ENCODE data around the gene ZNF264.

DNA sequence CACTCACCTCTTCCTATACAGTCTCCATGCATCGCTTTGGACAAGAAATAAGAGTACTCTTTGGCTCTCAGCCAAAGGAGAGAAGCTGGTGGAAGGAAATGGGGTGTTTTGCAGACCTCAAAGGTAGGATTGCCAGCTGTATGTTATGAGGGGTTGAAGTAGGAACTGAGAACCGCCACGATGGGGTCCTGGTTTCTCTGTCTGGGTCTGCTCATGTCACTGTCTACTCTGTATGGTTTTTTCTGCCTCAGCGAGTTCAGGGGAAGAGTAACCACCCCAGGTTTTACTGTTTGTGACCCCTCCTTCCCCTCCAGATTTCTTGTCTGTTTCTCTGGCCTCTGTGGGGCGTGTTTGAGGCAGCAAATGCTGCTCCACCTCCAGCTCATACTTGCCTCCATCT, 53.2 kb downstream of the ZNF264 start:
- TF ChIP-seq, protein P1, sequence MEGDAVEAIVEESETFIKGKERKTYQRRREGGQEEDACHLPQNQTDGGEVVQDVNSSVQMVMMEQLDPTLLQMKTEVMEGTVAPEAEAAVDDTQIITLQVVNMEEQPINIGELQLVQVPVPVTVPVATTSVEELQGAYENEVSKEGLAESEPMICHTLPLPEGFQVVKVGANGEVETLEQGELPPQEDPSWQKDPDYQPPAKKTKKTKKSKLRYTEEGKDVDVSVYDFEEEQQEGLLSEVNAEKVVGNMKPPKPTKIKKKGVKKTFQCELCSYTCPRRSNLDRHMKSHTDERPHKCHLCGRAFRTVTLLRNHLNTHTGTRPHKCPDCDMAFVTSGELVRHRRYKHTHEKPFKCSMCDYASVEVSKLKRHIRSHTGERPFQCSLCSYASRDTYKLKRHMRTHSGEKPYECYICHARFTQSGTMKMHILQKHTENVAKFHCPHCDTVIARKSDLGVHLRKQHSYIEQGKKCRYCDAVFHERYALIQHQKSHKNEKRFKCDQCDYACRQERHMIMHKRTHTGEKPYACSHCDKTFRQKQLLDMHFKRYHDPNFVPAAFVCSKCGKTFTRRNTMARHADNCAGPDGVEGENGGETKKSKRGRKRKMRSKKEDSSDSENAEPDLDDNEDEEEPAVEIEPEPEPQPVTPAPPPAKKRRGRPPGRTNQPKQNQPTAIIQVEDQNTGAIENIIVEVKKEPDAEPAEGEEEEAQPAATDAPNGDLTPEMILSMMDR (IDR thresholded peaks at IDR 0.05; ENCODE audit: borderline replicate concordance, extremely low read depth, low read length, poor library complexity, severe bottlenecking), result no peak
- no peak for TF ChIP-seq EZH2 (IDR thresholded peaks at IDR 0.05; ENCODE audit: borderline replicate concordance, low read depth, low read length, severe bottlenecking)

Measured in DND-41 (cell line).